CD4-positive, alpha-beta T cell (primary cell): ENCODE results near the gene ATG10. TPM values are rescaled to one million over a fixed set of nuclear protein-coding genes. Genes with fewer than 3 reads are reported as not detected.
"Not testable (repeated sequence)": the region's sequence is repeated elsewhere in the genome, so short reads cannot be mapped to it uniquely, and the experiment has no call there.

Source experiments
- ATAC-seq: fragments of 200-7000 bp; cut with Tn5 transposase; one replicate; pipeline ENCODE4 v1.10.0; 2022; ENCODE audit warnings: mild to moderate bottlenecking; ENCODE audit not compliant: poor library complexity
- CTCF ChIA-PET: fragments of 350-600 bp; sonication (Branson Sonifier 250); formaldehyde crosslinking; loops from one replicate; lab custom pipeline; 2021; ENCODE audit warnings: antibody characterized with exemption, inconsistent platforms; lab: Charles Lee
- POLR2A ChIA-PET: fragments of 350-600 bp; sonication (Branson Sonifier 250); formaldehyde crosslinking; loops from one replicate; lab custom pipeline; 2021; ENCODE audit warnings: antibody characterized with exemption, inconsistent platforms; lab: Charles Lee
- DNase-seq, 14 experiments: peaks; one replicate each; pipeline ENCODE4 v3.0.0-alpha.2; 2013 to 2020; ENCODE audit warnings: mixed read lengths in 2 of 14
- H3K27ac ChIP-seq, 2 donors: one replicate each; pipeline versions ENCODE4 v1.5.1 to v1.7.0; 2013; ENCODE audit warnings: low read length in 2 of 2, low read depth in 1 of 2, mild to moderate bottlenecking in 1 of 2
- H3K27me3 ChIP-seq, 2 experiments: 1 replicate in 1 of 2; 2 replicates in 1 of 2; pipeline versions ENCODE4 v1.6.1 to v1.7.0; 2013; ENCODE audit warnings: low read length in 2 of 2, control low read depth in 1 of 2, mild to moderate bottlenecking in 1 of 2, moderate library complexity in 1 of 2; ENCODE audit not compliant: insufficient read depth in 2 of 2, control insufficient read depth in 1 of 2
- H3K36me3 ChIP-seq: one replicate; pipeline ENCODE4 v1.6.1; 2013; ENCODE audit warnings: low read length, control low read depth; ENCODE audit not compliant: insufficient read depth
- H3K4me1 ChIP-seq: one replicate; pipeline ENCODE4 v1.6.1; 2013; ENCODE audit warnings: low read length, control low read depth; ENCODE audit not compliant: insufficient read depth
- H3K4me3 ChIP-seq: one replicate; pipeline ENCODE4 v1.5.1; 2013; ENCODE audit warnings: mild to moderate bottlenecking, low read length, moderate library complexity
- H3K9me3 ChIP-seq, 2 experiments: 1 replicate in 1 of 2; 2 replicates in 1 of 2; pipeline versions ENCODE4 v1.6.1 to v1.7.0; 2013; ENCODE audit warnings: low read length in 2 of 2, mild to moderate bottlenecking in 2 of 2, control low read depth in 1 of 2, moderate library complexity in 1 of 2; ENCODE audit not compliant: control insufficient read depth in 1 of 2, insufficient read depth in 1 of 2
- H3K27ac Mint-ChIP-seq: one replicate; pipeline ENCODE4 v1.8.0; 2020; ENCODE audit warnings: mixed read lengths
- H3K27me3 Mint-ChIP-seq: one replicate; pipeline ENCODE4 v1.8.0; 2021; ENCODE audit warnings: mixed read lengths
- H3K36me3 Mint-ChIP-seq: one replicate; pipeline ENCODE4 v1.8.0; 2021; ENCODE audit warnings: low read depth, mixed read lengths
- H3K4me1 Mint-ChIP-seq: one replicate; pipeline ENCODE4 v1.8.0; 2021; ENCODE audit warnings: low read depth, mixed read lengths
- H3K4me3 Mint-ChIP-seq: one replicate; pipeline ENCODE4 v1.8.0; 2020; ENCODE audit warnings: mild to moderate bottlenecking, mixed read lengths
- H3K9me3 Mint-ChIP-seq: one replicate; pipeline ENCODE4 v1.8.0; 2020; ENCODE audit warnings: mixed read lengths
- intact Hi-C, 2 experiments: fragments of 100-400 bp; cut with DNase I in 1 of 2; cut with micrococcal nuclease in 1 of 2; formaldehyde crosslinking; loops; one replicate each; pipeline versions ENCODE4 v1.15.1 to v1.9.0; 2023 to 2025; cut with DNase I, micrococcal nuclease
- total RNA-seq, 174 experiments: library from RNA in 2 of 174; stranded (reverse) in 2 of 174; gene quantifications; one replicate each; pipeline ENCODE4 v1.2.3 and lab custom pipeline; 2021 to 2026
- TF ChIP-seq, protein P1 (sequence below): fragments of 200-600 bp; IDR thresholded peaks from one replicate; pipeline ENCODE4 v1.8.0; 2022; ENCODE audit warnings: antibody characterized with exemption, mild to moderate bottlenecking

The ATG10 gene
- total RNA-seq, 2 experiments from 2014 or later, result 4.7 to 5.3 TPM

DNA sequence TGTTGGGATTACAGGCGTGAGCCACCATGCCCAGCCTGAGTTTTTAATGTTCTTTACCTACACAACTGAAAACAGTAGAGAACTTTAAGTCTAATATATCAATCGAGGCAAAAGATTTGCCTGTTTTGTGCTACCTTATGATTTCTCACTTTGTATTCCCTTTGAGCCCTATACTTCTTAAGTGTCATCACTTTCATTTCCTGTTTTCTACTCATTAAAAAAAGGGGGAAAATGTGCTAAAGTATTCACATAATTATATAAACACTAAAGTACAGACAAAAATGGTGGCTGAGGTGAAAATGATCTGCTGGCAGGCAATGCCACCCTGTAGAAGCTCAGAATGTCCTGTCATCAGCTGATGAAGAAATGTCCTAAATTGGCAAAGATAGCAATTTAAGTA is 23.6 kb downstream of the ATG10 start:
- Histone ChIP-seq H3K4me3 (no peak overlapping the region), H3K4me1 (no peaks in the 10 kb centered on the region), H3K9me3 (no peaks in the 10 kb centered on the region), H3K27ac (no peak overlapping the region), H3K27me3 (no peaks in the 10 kb centered on the region), H3K36me3 (peaks cover 11% of the 10 kb centered on the region)
- TF ChIP-seq, protein P1, sequence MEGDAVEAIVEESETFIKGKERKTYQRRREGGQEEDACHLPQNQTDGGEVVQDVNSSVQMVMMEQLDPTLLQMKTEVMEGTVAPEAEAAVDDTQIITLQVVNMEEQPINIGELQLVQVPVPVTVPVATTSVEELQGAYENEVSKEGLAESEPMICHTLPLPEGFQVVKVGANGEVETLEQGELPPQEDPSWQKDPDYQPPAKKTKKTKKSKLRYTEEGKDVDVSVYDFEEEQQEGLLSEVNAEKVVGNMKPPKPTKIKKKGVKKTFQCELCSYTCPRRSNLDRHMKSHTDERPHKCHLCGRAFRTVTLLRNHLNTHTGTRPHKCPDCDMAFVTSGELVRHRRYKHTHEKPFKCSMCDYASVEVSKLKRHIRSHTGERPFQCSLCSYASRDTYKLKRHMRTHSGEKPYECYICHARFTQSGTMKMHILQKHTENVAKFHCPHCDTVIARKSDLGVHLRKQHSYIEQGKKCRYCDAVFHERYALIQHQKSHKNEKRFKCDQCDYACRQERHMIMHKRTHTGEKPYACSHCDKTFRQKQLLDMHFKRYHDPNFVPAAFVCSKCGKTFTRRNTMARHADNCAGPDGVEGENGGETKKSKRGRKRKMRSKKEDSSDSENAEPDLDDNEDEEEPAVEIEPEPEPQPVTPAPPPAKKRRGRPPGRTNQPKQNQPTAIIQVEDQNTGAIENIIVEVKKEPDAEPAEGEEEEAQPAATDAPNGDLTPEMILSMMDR, result no peak
- H3K27ac Mint-ChIP-seq, result no peak overlapping the region
- no peak for ATAC-seq
- ChIA-PET POLR2A (no interaction called here), CTCF (no interaction called here)
- H3K4me3 Mint-ChIP-seq, result no peak overlapping the region
- intact Hi-C loops, result no loop called here
- DNase-seq, result no peak
- H3K36me3 Mint-ChIP-seq, result peaks cover 72% of the 10 kb centered on the region
- no peaks in the 10 kb centered on the region for H3K4me1 Mint-ChIP-seq
- H3K27me3 Mint-ChIP-seq, result no peaks in the 10 kb centered on the region
- peaks cover 15% of the 10 kb centered on the region for H3K9me3 Mint-ChIP-seq

- Mint-ChIP-seq H3K4me3 (no peak overlapping the region), H3K27ac (no peak overlapping the region), H3K4me1 (no peaks in the 10 kb centered on the region), H3K27me3 (no peaks in the 10 kb centered on the region), H3K9me3 (peaks cover 11% of the 10 kb centered on the region), H3K36me3 (peaks cover 15% of the 10 kb centered on the region)
- Histone ChIP-seq H3K4me1 (no peaks in the 10 kb centered on the region), H3K27ac (no peak overlapping the region), H3K9me3 (no peaks in the 10 kb centered on the region), H3K27me3 (no peaks in the 10 kb centered on the region), H3K4me3 (no peak overlapping the region), H3K36me3 (no peaks in the 10 kb centered on the region)
- TF ChIP-seq, protein P1, result no peak
- intact Hi-C loops, result no loop called here
- no peak for DNase-seq
- CTCF ChIA-PET, result no interaction called here
- ATAC-seq, result no peak
- POLR2A ChIA-PET, result no interaction called here
Observed at GRCh38 chr5:82004511-82004910, 32.7 kb downstream of the ATG10 start.

GRCh38 chr5:82009869-82010268 is 38.0 kb downstream of the ATG10 start:
- H3K9me3 Mint-ChIP-seq, CTCF ChIA-PET, H3K9me3 ChIP-seq, DNase-seq, H3K27me3 Mint-ChIP-seq, POLR2A ChIA-PET, H3K4me3 ChIP-seq, H3K27me3 ChIP-seq, ATAC-seq, H3K27ac ChIP-seq, H3K36me3 ChIP-seq, H3K4me3 Mint-ChIP-seq, H3K4me1 ChIP-seq, intact Hi-C loops, H3K27ac Mint-ChIP-seq, H3K4me1 Mint-ChIP-seq: not testable (repeated sequence)
- peaks cover 20% of the 10 kb centered on the region for H3K36me3 Mint-ChIP-seq

DNA sequence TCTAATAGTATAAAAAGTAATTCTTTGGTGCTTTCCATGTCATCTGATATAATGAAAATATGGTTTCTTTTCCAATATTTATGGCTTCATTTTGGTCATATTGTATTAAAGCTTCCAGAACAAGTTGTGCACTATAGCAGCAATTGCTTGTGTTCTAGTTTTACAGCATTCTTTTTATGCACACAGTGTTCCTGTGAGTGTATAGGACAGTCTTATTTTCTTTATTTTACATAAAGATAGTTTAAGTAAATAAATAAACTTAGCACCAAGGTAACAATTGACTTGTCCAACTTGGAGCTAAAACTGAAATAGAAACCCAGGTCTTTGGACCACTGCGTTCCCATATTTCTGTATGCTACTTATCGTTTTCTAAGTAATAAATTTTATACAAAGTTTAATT is 38.9 kb downstream of the ATG10 start:
- DNase-seq (no peak), ATAC-seq (no peak)
- ChIA-PET POLR2A (no interaction called here), CTCF (no interaction called here)
- H3K9me3 Mint-ChIP-seq, result peaks cover 4% of the 10 kb centered on the region
- H3K4me3 ChIP-seq, result no peak overlapping the region
- H3K9me3 ChIP-seq, result no peaks in the 10 kb centered on the region
- no peaks in the 10 kb centered on the region for H3K27me3 Mint-ChIP-seq
- H3K4me1 Mint-ChIP-seq, result no peaks in the 10 kb centered on the region
- peaks cover 28% of the 10 kb centered on the region for H3K36me3 Mint-ChIP-seq
- H3K4me1 ChIP-seq, result no peaks in the 10 kb centered on the region
- H3K27me3 ChIP-seq, result no peaks in the 10 kb centered on the region
- TF ChIP-seq, protein P1, result no peak
- no peak overlapping the region for H3K27ac ChIP-seq
- H3K27ac Mint-ChIP-seq, result no peak overlapping the region
- intact Hi-C loops, result no loop called here
- no peak overlapping the region for H3K4me3 Mint-ChIP-seq
- H3K36me3 ChIP-seq, result peaks cover 3% of the 10 kb centered on the region
